ENCODE results near the gene MAML1.

Gene MAML1

GRCh38 chr5:179793468-179794139 is 61.0 kb downstream of the MAML1 start, which contains the start of gene LTC4S:
LTC4S (plus strand) TSS chr5:179793986; CDS start chr5:179794081, 95 bp downstream.
- no peak for DNase-seq (ENCODE audit: low read depth in 2 of 2)

GRCh38 chr5:179794171-179794570 is 61.5 kb downstream of the MAML1 start:
- no peak for DNase-seq (ENCODE audit: low read depth in 2 of 2)

GRCh38 chr5:179794575-179794974 is 62.0 kb downstream of the MAML1 start:
- DNase-seq (ENCODE audit: low read depth in 2 of 2) = no peak

GRCh38 chr5:179795049-179795862 is 62.6 kb downstream of the MAML1 start:
- no peak for DNase-seq (ENCODE audit: low read depth in 2 of 2)

GRCh38 chr5:179795863-179796833 is 63.5 kb downstream of the MAML1 start:
- peak in 1 of 2 donors; percentile 66 for DNase-seq (ENCODE audit: low read depth in 2 of 2)

GRCh38 chr5:179796877-179797608 is 64.4 kb downstream of the MAML1 start:
- DNase-seq (ENCODE audit: low read depth in 2 of 2) = no peak

- DNase-seq (ENCODE audit: low read depth in 2 of 2) = no peak
These were observed 65.1 kb downstream of the MAML1 start for GRCh38 chr5:179797741-179798140.

GRCh38 chr5:179798144-179798770 is 65.6 kb downstream of the MAML1 start:
- DNase-seq (ENCODE audit: low read depth in 2 of 2) = no peak

GRCh38 chr5:179798771-179799643 is 66.4 kb downstream of the MAML1 start:
- DNase-seq (ENCODE audit: low read depth in 2 of 2) = no peak

GRCh38 chr5:179799644-179799973 is 67.0 kb downstream of the MAML1 start:
- no peak for DNase-seq (ENCODE audit: low read depth in 2 of 2)

- no peak for DNase-seq (ENCODE audit: low read depth in 2 of 2)
These were observed 67.6 kb downstream of the MAML1 start for GRCh38 chr5:179800071-179800695.

GRCh38 chr5:179800696-179801201 is 68.1 kb downstream of the MAML1 start:
- no peak for DNase-seq (ENCODE audit: low read depth in 2 of 2)

GRCh38 chr5:179801304-179802206 is 68.9 kb downstream of the MAML1 start:
- DNase-seq (ENCODE audit: low read depth in 2 of 2) = peak; percentile 79 to 82

- DNase-seq (ENCODE audit: low read depth in 2 of 2) = no peak
These were observed 69.7 kb downstream of the MAML1 start for GRCh38 chr5:179802207-179802883.

GRCh38 chr5:179802950-179803562 is 70.4 kb downstream of the MAML1 start:
- DNase-seq (ENCODE audit: low read depth in 2 of 2) = no peak

GRCh38 chr5:179803651-179804554 is 71.3 kb downstream of the MAML1 start:
- DNase-seq (ENCODE audit: low read depth in 2 of 2) = peak in 1 of 2 donors; percentile 54
